HG03060 (cell line): ENCODE data around the gene FAM3B.

Experiments used
- ATAC-seq: cut with Tn5 transposase; IDR thresholded peaks from one replicate; pipeline ENCODE4 v1.9.1; 2021; ENCODE audit warnings: low read depth, moderate number of reproducible peaks; ENCODE audit not compliant: unreplicated experiment

FAM3B gene

GRCh38 chr21:41388259-41388658 lies 71.7 kb downstream of the FAM3B start:
- ATAC-seq = no peak

- ATAC-seq = no peak
Measured at GRCh38 chr21:41390043-41390639, 73.5 kb downstream of the FAM3B start.

GRCh38 chr21:41393876-41394465 lies 77.4 kb downstream of the FAM3B start:
- no peak for ATAC-seq

GRCh38 chr21:41396558-41397075 lies 80.0 kb downstream of the FAM3B start:
- ATAC-seq = no peak

GRCh38 chr21:41397471-41397891 lies 80.9 kb downstream of the FAM3B start:
- ATAC-seq = no peak

- no peak for ATAC-seq
Measured at GRCh38 chr21:41398251-41398650, 81.7 kb downstream of the FAM3B start.

- no peak for ATAC-seq
Measured at GRCh38 chr21:41398831-41399230, 82.2 kb downstream of the FAM3B start.

DNA sequence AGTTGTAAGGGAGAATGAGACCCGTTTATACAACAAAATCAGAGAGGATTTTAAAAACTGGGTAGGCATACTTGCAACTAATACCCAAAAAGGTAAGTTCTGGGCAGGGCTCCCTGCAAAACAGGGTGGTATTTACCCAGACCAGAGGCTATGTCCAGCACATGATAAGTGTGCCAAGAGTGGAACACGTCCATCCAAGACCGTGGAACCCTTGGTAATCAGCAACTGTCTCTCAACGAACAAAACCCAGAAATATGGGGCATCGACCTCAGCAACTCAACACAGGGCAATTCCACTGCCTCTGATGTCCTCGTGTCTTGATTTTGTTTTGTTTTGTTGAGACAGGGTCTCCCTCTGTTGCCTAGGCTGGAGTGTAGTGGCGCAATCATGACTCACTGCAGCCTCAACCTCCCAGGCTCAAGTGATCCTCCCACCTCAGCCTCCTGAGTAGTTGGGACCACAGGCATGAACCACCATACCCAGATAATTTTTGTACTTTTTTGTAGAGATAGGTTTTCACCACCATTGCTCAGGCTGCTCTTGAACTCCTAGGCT lies 82.7 kb downstream of the FAM3B start:
- ATAC-seq = no peak

DNA sequence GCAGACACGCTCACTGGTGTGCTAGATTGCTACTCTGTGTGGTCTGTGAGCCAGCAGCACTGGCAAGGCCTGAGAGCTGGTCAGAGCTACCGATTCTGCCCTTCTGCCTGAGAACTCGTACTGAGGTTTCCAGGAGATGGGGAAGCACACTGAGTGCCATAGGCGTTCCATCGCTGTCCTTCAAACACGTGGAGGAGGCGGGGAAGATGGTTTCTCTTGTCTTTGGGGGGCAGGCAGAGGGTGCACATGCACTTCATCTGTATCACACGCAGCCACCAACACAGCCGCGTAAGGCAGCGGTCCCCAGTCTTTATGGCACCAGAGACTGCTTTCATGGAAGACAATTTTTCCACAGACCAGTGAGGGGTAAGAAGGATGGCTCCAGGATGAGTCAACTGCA lies 85.6 kb downstream of the FAM3B start:
- no peak for ATAC-seq

GRCh38 chr21:41402796-41403195 lies 86.2 kb downstream of the FAM3B start:
- ATAC-seq = no peak

GRCh38 chr21:41403331-41403730 lies 86.7 kb downstream of the FAM3B start:
- no peak for ATAC-seq

DNA sequence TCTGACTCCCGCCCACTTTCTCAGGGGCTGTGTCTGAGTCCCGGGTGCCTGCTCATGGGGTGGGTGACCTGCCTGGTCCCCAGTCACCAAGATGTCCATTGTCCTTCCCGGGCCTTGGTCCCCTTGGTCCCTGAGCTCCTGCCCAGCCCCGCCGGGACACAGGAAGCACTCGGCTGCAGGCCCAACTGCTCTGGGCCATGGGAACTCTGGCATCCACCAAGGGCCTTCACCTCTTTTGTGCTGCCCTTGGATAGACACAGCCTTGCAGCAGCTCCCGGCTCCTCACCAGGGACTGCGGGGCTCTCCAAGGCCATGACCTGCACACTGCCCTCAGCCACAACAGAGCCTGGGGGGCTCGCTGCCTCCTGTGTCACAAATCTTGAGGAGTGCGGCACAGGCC lies 87.4 kb downstream of the FAM3B start:
- ATAC-seq = no peak

GRCh38 chr21:41405321-41405720 lies 88.7 kb downstream of the FAM3B start:
- no peak for ATAC-seq

DNA sequence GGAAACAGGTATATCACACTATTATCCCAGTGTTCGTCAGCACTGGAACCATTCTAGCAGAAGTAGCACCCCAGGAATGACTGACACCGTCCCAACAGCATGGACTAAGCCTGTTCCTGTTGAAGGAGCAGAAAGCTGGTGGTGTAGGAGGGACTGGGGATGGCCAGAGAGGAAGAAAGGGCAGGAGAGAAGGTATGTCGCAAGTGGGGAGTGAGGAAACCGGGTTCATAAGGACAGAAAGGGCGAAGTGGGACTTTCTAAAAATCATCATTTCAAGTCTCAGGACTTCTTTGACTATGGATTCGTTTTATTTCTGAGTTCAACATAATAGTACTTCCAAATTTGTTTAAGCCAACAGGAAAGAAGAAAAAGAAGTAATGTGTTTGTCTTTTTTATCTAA lies 89.7 kb downstream of the FAM3B start:
- ATAC-seq = no peak
